ENCODE data around the gene VWA8.

DNA sequence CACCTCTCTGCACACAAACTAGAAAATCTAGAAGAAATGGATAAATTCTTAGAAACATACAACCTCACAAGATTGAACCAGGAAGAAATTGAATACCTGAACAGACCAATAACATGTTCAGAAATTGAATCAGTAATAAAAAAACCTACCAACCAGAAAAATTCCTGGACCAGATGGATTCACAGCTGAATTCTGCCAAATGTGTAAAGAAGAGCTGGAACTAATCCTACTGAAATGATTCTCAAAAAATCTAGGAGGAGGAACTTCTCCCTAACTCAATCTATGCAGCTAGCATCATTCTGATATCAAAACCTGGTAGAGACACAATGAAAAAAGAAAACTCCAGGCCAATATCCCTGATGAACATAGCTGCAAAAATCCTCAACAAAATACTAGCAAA lies 336.9 kb downstream of the VWA8 start:
- no peak for TF ChIP-seq CTCF (IDR thresholded peaks at IDR 0.05)
- no peak for TF ChIP-seq POLR2AphosphoS5 (IDR thresholded peaks at IDR 0.05)
- TF ChIP-seq POLR2A (IDR thresholded peaks at IDR 0.05), result no peak

All from breast epithelium (tissue), 3 donors.